ENCODE measurements around the gene LETM1.
A peak's percentile ranks its signal among the peaks of the same experiment; 100 is the strongest.

Gene LETM1

GRCh38 chr4:1813915-1814314, 42.0 kb downstream of the LETM1 start:
- DNase-seq (ENCODE audit: low spot score in 2 of 2): no peak
- Mint-ChIP-seq H3K27ac (no peak overlapping the region), H3K9me3 (no peaks in the 10 kb centered on the region), H3K4me3 (no peak overlapping the region), H3K36me3 (peaks cover 70% of the 10 kb centered on the region), H3K4me1 (no peaks in the 10 kb centered on the region)
- ATAC-seq: no peak

GRCh38 chr4:1813231-1813630, 42.7 kb downstream of the LETM1 start:
- no peak overlapping the region for H3K4me3 Mint-ChIP-seq
- no peaks in the 10 kb centered on the region for H3K9me3 Mint-ChIP-seq
- H3K36me3 Mint-ChIP-seq: peaks cover 64% of the 10 kb centered on the region
- H3K27ac Mint-ChIP-seq: no peak overlapping the region
- ATAC-seq (no peak), DNase-seq (ENCODE audit: low spot score in 2 of 2) (no peak)
- H3K4me1 Mint-ChIP-seq: no peaks in the 10 kb centered on the region

- DNase-seq (ENCODE audit: low spot score in 2 of 2) (no peak), ATAC-seq (no peak)
- no peaks in the 10 kb centered on the region for H3K9me3 Mint-ChIP-seq
- no peak overlapping the region for H3K4me3 Mint-ChIP-seq
- H3K27ac Mint-ChIP-seq: no peak overlapping the region
- no peaks in the 10 kb centered on the region for H3K4me1 Mint-ChIP-seq
- peaks cover 58% of the 10 kb centered on the region for H3K36me3 Mint-ChIP-seq
Observed at GRCh38 chr4:1812720-1813119, 43.2 kb downstream of the LETM1 start.

- Mint-ChIP-seq H3K4me1 (no peaks in the 10 kb centered on the region), H3K27ac (no peak overlapping the region), H3K4me3 (no peak overlapping the region), H3K9me3 (no peaks in the 10 kb centered on the region), H3K36me3 (peaks cover 39% of the 10 kb centered on the region)
- DNase-seq (ENCODE audit: low spot score in 2 of 2) (no peak), ATAC-seq (no peak)
Observed at GRCh38 chr4:1810765-1811164, 45.2 kb downstream of the LETM1 start.

GRCh38 chr4:1809754-1810502, 46.0 kb downstream of the LETM1 start:
- DNase-seq (ENCODE audit: low spot score in 2 of 2) (peak; percentile 72 to 87), ATAC-seq (peak; percentile 83)
- no peaks in the 10 kb centered on the region for H3K9me3 Mint-ChIP-seq
- H3K4me3 Mint-ChIP-seq: no peak overlapping the region
- H3K4me1 Mint-ChIP-seq: no peaks in the 10 kb centered on the region
- H3K36me3 Mint-ChIP-seq: peaks cover 34% of the 10 kb centered on the region
- no peak overlapping the region for H3K27ac Mint-ChIP-seq

GRCh38 chr4:1808851-1809753, 46.9 kb downstream of the LETM1 start:
- Mint-ChIP-seq H3K4me3 (no peak overlapping the region), H3K9me3 (no peaks in the 10 kb centered on the region), H3K4me1 (no peaks in the 10 kb centered on the region), H3K27ac (no peak overlapping the region), H3K36me3 (peaks cover 25% of the 10 kb centered on the region)
- no peak for DNase-seq (ENCODE audit: low spot score in 2 of 2)
- no peak for ATAC-seq

- no peak overlapping the region for H3K27ac Mint-ChIP-seq
- H3K36me3 Mint-ChIP-seq: peaks cover 18% of the 10 kb centered on the region
- DNase-seq (ENCODE audit: low spot score in 2 of 2): no peak
- no peak overlapping the region for H3K4me3 Mint-ChIP-seq
- no peaks in the 10 kb centered on the region for H3K9me3 Mint-ChIP-seq
- no peak for ATAC-seq
- no peaks in the 10 kb centered on the region for H3K4me1 Mint-ChIP-seq
Observed at GRCh38 chr4:1808396-1808795, 47.6 kb downstream of the LETM1 start.

- Mint-ChIP-seq H3K9me3 (no peaks in the 10 kb centered on the region), H3K27ac (no peak overlapping the region), H3K36me3 (peaks cover 11% of the 10 kb centered on the region), H3K4me1 (no peaks in the 10 kb centered on the region), H3K4me3 (no peak overlapping the region)
- ATAC-seq: no peak
- no peak for DNase-seq (ENCODE audit: low spot score in 2 of 2)
Observed at GRCh38 chr4:1807332-1807777, 48.6 kb downstream of the LETM1 start.

GRCh38 chr4:1806596-1807331, 49.2 kb downstream of the LETM1 start:
- Mint-ChIP-seq H3K27ac (no peak overlapping the region), H3K4me3 (no peak overlapping the region), H3K4me1 (no peaks in the 10 kb centered on the region), H3K36me3 (peaks cover 6% of the 10 kb centered on the region), H3K9me3 (no peaks in the 10 kb centered on the region)
- ATAC-seq: no peak
- DNase-seq (ENCODE audit: low spot score in 2 of 2): no peak

- Mint-ChIP-seq H3K9me3 (no peaks in the 10 kb centered on the region), H3K36me3 (peaks cover under 1% of the 10 kb centered on the region), H3K4me1 (no peaks in the 10 kb centered on the region), H3K4me3 (no peak overlapping the region), H3K27ac (no peak overlapping the region)
- DNase-seq (ENCODE audit: low spot score in 2 of 2) (no peak), ATAC-seq (no peak)
Observed at GRCh38 chr4:1806223-1806564, 49.8 kb downstream of the LETM1 start.

- Mint-ChIP-seq H3K9me3 (no peaks in the 10 kb centered on the region), H3K4me1 (no peaks in the 10 kb centered on the region), H3K36me3 (no peaks in the 10 kb centered on the region), H3K27ac (no peak overlapping the region), H3K4me3 (no peak overlapping the region)
- ATAC-seq (no peak), DNase-seq (ENCODE audit: low spot score in 2 of 2) (no peak)
Observed at GRCh38 chr4:1805493-1806222, 50.3 kb downstream of the LETM1 start.

GRCh38 chr4:1804638-1805492, 51.1 kb downstream of the LETM1 start:
- no peaks in the 10 kb centered on the region for H3K36me3 Mint-ChIP-seq
- H3K27ac Mint-ChIP-seq: no peak overlapping the region
- ATAC-seq (no peak), DNase-seq (ENCODE audit: low spot score in 2 of 2) (no peak)
- no peaks in the 10 kb centered on the region for H3K9me3 Mint-ChIP-seq
- no peaks in the 10 kb centered on the region for H3K4me1 Mint-ChIP-seq
- no peak overlapping the region for H3K4me3 Mint-ChIP-seq

- Mint-ChIP-seq H3K27ac (no peak overlapping the region), H3K36me3 (no peaks in the 10 kb centered on the region), H3K9me3 (no peaks in the 10 kb centered on the region), H3K4me3 (no peak overlapping the region), H3K4me1 (no peaks in the 10 kb centered on the region)
- DNase-seq (ENCODE audit: low spot score in 2 of 2) (no peak), ATAC-seq (no peak)
Observed at GRCh38 chr4:1803523-1804423, 52.2 kb downstream of the LETM1 start.
